ENCODE results near the gene SLC23A3.

- no peak for TF ChIP-seq FOXK2 (IDR thresholded peaks at IDR 0.05)
- no peak for TF ChIP-seq BHLHE40 (IDR thresholded peaks at IDR 0.05; ENCODE audit: borderline replicate concordance)
- TF ChIP-seq TARDBP (IDR thresholded peaks at IDR 0.05), result no peak
- TF ChIP-seq SP1 (IDR thresholded peaks at IDR 0.05), result no peak
- TF ChIP-seq, protein P1, sequence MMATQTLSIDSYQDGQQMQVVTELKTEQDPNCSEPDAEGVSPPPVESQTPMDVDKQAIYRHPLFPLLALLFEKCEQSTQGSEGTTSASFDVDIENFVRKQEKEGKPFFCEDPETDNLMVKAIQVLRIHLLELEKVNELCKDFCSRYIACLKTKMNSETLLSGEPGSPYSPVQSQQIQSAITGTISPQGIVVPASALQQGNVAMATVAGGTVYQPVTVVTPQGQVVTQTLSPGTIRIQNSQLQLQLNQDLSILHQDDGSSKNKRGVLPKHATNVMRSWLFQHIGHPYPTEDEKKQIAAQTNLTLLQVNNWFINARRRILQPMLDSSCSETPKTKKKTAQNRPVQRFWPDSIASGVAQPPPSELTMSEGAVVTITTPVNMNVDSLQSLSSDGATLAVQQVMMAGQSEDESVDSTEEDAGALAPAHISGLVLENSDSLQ (IDR thresholded peaks at IDR 0.05), result no peak
- TF ChIP-seq ARNT (IDR thresholded peaks at IDR 0.05), result no peak
- TF ChIP-seq CTBP1 (IDR thresholded peaks at IDR 0.05; ENCODE audit: borderline replicate concordance), result no peak
- no peak for TF ChIP-seq FOXM1 (IDR thresholded peaks at IDR 0.05; ENCODE audit: borderline replicate concordance)
- TF ChIP-seq NFRKB (IDR thresholded peaks at IDR 0.05), result no peak
Measured at GRCh38 chr2:219215871-219216534, 46.2 kb upstream of the SLC23A3 start.

Measured in HEK293T (cell line).